A172 (cell line): ENCODE data around the gene BATF3. TPM values are rescaled to one million over a fixed set of nuclear protein-coding genes. Genes with fewer than 3 reads are reported as not detected.
"Not testable (repeated sequence)": the region's sequence is repeated elsewhere in the genome, so short reads cannot be mapped to it uniquely, and the experiment has no call there.

ENCODE experiments used
- DNase-seq: peaks from one replicate; pipeline ENCODE4 v3.0.0-alpha.2; 2015; ENCODE audit warnings: low spot score
- total RNA-seq: library from RNA; depleted of rRNA; stranded (reverse); fragments of >200 nt; shearing (Covaris generic); gene quantifications from 2 replicates; pipeline ENCODE4 v1.2.3, GENCODE V29; 2014; rRNA removed

Gene BATF3
- total RNA-seq: 1.6 and 2.1 TPM in 2 replicates

GRCh38 chr1:212699625-212700222 is at the start of gene BATF3:
Gene BATF3 (minus strand): TSS chr1:212699840. CDS start chr1:212699762, 78 bp downstream.
- no peak for DNase-seq

GRCh38 chr1:212746546-212746945 is 46.9 kb upstream of the BATF3 start:
- no peak for DNase-seq

GRCh38 chr1:212745303-212745702 is 45.7 kb upstream of the BATF3 start:
- DNase-seq: no peak

- DNase-seq: no peak
These were observed 44.3 kb upstream of the BATF3 start for GRCh38 chr1:212743901-212744475.

- DNase-seq: no peak
These were observed 38.7 kb upstream of the BATF3 start for GRCh38 chr1:212738330-212738729.

GRCh38 chr1:212737559-212737958 is 37.9 kb upstream of the BATF3 start:
- DNase-seq: no peak

- DNase-seq: no peak
These were observed 33.5 kb upstream of the BATF3 start for GRCh38 chr1:212733109-212733508.

- DNase-seq: no peak
These were observed 32.0 kb upstream of the BATF3 start for GRCh38 chr1:212731630-212732029.

GRCh38 chr1:212728606-212729005 is 29.0 kb upstream of the BATF3 start:
- no peak for DNase-seq

GRCh38 chr1:212727386-212728181 is 27.9 kb upstream of the BATF3 start:
- peak; percentile 56 for DNase-seq

GRCh38 chr1:212724679-212725078 is 25.0 kb upstream of the BATF3 start:
- not testable (repeated sequence) for DNase-seq

- no peak for DNase-seq
These were observed 22.8 kb upstream of the BATF3 start for GRCh38 chr1:212722270-212722957.

GRCh38 chr1:212721388-212722247 is 22.0 kb upstream of the BATF3 start:
- DNase-seq: peak; percentile 89

GRCh38 chr1:212719633-212720032 is 20.0 kb upstream of the BATF3 start:
- DNase-seq: no peak

GRCh38 chr1:212718499-212718898 is 18.9 kb upstream of the BATF3 start:
- no peak for DNase-seq

GRCh38 chr1:212716161-212716560 is 16.5 kb upstream of the BATF3 start:
- no peak for DNase-seq

GRCh38 chr1:212713465-212714136 is 14.0 kb upstream of the BATF3 start:
- DNase-seq: no peak

GRCh38 chr1:212712451-212713303 is 13.0 kb upstream of the BATF3 start:
- peak; percentile 67 for DNase-seq

- DNase-seq: not testable (repeated sequence)
These were observed 12.3 kb upstream of the BATF3 start for GRCh38 chr1:212711974-212712373.

GRCh38 chr1:212710566-212710965 is 10.9 kb upstream of the BATF3 start:
- no peak for DNase-seq
